Spinal cord (tissue), 10 donors: Measurements from ENCODE around the gene B4GALT5. TPM values are rescaled to one million over a fixed set of nuclear protein-coding genes. Genes with fewer than 3 reads are reported as not detected.
"Not testable (repeated sequence)": the region's sequence is repeated elsewhere in the genome, so short reads cannot be mapped to it uniquely, and the experiment has no call there.

Experiments used
- DNase-seq, 6 donors: peaks; one replicate each; pipeline versions ENCODE4 v3.0.0 to v3.0.0-alpha.2; 2013 to 2015; ENCODE audit warnings: low spot score in 6 of 6, low read depth in 4 of 6
- H3K27ac ChIP-seq: one replicate; pipeline ENCODE4 v1.5.1; 2013; ENCODE audit warnings: low read depth, low read length, control low read depth
- H3K27me3 ChIP-seq: one replicate; pipeline ENCODE4 v1.6.1; 2013; ENCODE audit warnings: low read length; ENCODE audit not compliant: control insufficient read depth, insufficient read depth
- H3K36me3 ChIP-seq: one replicate; pipeline ENCODE4 v1.6.1; 2013; ENCODE audit warnings: low read length; ENCODE audit not compliant: control insufficient read depth, insufficient read depth
- H3K4me1 ChIP-seq: one replicate; pipeline ENCODE4 v1.6.1; 2013; ENCODE audit warnings: low read length; ENCODE audit not compliant: control insufficient read depth, insufficient read depth
- H3K4me3 ChIP-seq: one replicate; pipeline ENCODE4 v1.5.1; 2013; ENCODE audit warnings: low read depth, low read length, control low read depth
- H3K9me3 ChIP-seq: one replicate; pipeline ENCODE4 v1.6.1; 2013; ENCODE audit warnings: low read length; ENCODE audit not compliant: control insufficient read depth, insufficient read depth
- WGBS: methylation state at CpG from one replicate; pipeline ENCODE4 v1.1.5; 2013; ENCODE audit warnings: missing lambda C conversion rate; ENCODE audit not compliant: insufficient coverage; 5-methylcytosine and 5-hydroxymethylcytosine counted together
- polyA plus RNA-seq, 2 donors: library from polyadenylated mRNA; unstranded; fragments of 120-200 nt; gene quantifications; one replicate each; pipeline ENCODE4 v1.2.1, GENCODE V29; 2013; ENCODE audit not compliant: insufficient read length in 2 of 2
- total RNA-seq, 2 donors: library from RNA; depleted of rRNA in 1 of 2; stranded (reverse); fragments of 120-200 nt in 1 of 2; fragments of >200 nt in 1 of 2; gene quantifications; one replicate each; pipeline versions ENCODE4 v1.2.3 to v1.2.4, GENCODE V29; 2013 to 2014
- donor health status: healthy.

B4GALT5 gene
- total and polyA plus RNA-seq, 4 donors: 29.6 to 67.9 (median 58.1) TPM

- WGBS: 58% methylated on average over 5 of the region's 10 CpGs
- no peak overlapping the region for H3K4me3 ChIP-seq
- peaks cover 11% of the 10 kb centered on the region for H3K4me1 ChIP-seq
- no peaks in the 10 kb centered on the region for H3K27me3 ChIP-seq
- peaks cover 13% of the 10 kb centered on the region for H3K36me3 ChIP-seq
- no peak overlapping the region for H3K27ac ChIP-seq
- no peak for DNase-seq
- H3K9me3 ChIP-seq: no peaks in the 10 kb centered on the region
These were observed 83.2 kb downstream of the B4GALT5 start for GRCh38 chr20:49630396-49630951.

GRCh38 chr20:49629606-49630005 is 84.1 kb downstream of the B4GALT5 start:
- Histone ChIP-seq H3K27me3 (no peaks in the 10 kb centered on the region), H3K4me3 (no peak overlapping the region), H3K36me3 (peaks cover 10% of the 10 kb centered on the region), H3K9me3 (no peaks in the 10 kb centered on the region), H3K4me1 (peaks cover 3% of the 10 kb centered on the region), H3K27ac (no peak overlapping the region)
- no peak for DNase-seq
- no CpG with 5 or more reads among the region's 1 CpG for WGBS

- not testable (repeated sequence) for H3K9me3 ChIP-seq, H3K27ac ChIP-seq, DNase-seq, H3K27me3 ChIP-seq, H3K4me3 ChIP-seq, H3K4me1 ChIP-seq, H3K36me3 ChIP-seq
- WGBS: no CpG with 5 or more reads among the region's 3 CpGs
These were observed 85.4 kb downstream of the B4GALT5 start for GRCh38 chr20:49628280-49628679.

- no peak overlapping the region for H3K4me3 ChIP-seq
- H3K4me1 ChIP-seq: no peaks in the 10 kb centered on the region
- no peaks in the 10 kb centered on the region for H3K9me3 ChIP-seq
- 93% methylated on average over 6 of the region's 6 CpGs for WGBS
- no peak for DNase-seq
- no peak overlapping the region for H3K27ac ChIP-seq
- H3K27me3 ChIP-seq: no peaks in the 10 kb centered on the region
- H3K36me3 ChIP-seq: peaks cover 6% of the 10 kb centered on the region
These were observed 86.3 kb downstream of the B4GALT5 start for GRCh38 chr20:49627329-49627761.

- H3K27ac ChIP-seq, DNase-seq, H3K36me3 ChIP-seq, H3K4me3 ChIP-seq, H3K9me3 ChIP-seq, H3K4me1 ChIP-seq, H3K27me3 ChIP-seq: not testable (repeated sequence)
- 94% methylated on average over 3 of the region's 10 CpGs for WGBS
These were observed 88.7 kb downstream of the B4GALT5 start for GRCh38 chr20:49624988-49625387.

GRCh38 chr20:49624317-49624716 is 89.4 kb downstream of the B4GALT5 start:
- DNase-seq: no peak
- no peaks in the 10 kb centered on the region for H3K36me3 ChIP-seq
- no peak overlapping the region for H3K27ac ChIP-seq
- 78% methylated on average over 6 of the region's 6 CpGs for WGBS
- no peak overlapping the region for H3K4me3 ChIP-seq
- peaks cover 6% of the 10 kb centered on the region for H3K4me1 ChIP-seq
- no peaks in the 10 kb centered on the region for H3K27me3 ChIP-seq
- peaks cover 2% of the 10 kb centered on the region for H3K9me3 ChIP-seq

GRCh38 chr20:49622243-49622642 is 91.4 kb downstream of the B4GALT5 start:
- no peaks in the 10 kb centered on the region for H3K27me3 ChIP-seq
- DNase-seq: no peak
- no CpG with 5 or more reads among the region's 1 CpG for WGBS
- no peaks in the 10 kb centered on the region for H3K36me3 ChIP-seq
- peaks cover 6% of the 10 kb centered on the region for H3K4me1 ChIP-seq
- H3K4me3 ChIP-seq: no peak overlapping the region
- H3K27ac ChIP-seq: no peak overlapping the region
- peaks cover 2% of the 10 kb centered on the region for H3K9me3 ChIP-seq

- H3K36me3 ChIP-seq: no peaks in the 10 kb centered on the region
- H3K4me3 ChIP-seq: no peak overlapping the region
- no peak for DNase-seq
- no peaks in the 10 kb centered on the region for H3K27me3 ChIP-seq
- peaks cover 2% of the 10 kb centered on the region for H3K9me3 ChIP-seq
- peaks cover 6% of the 10 kb centered on the region for H3K4me1 ChIP-seq
- 75% methylated on average over 11 of the region's 12 CpGs for WGBS
- H3K27ac ChIP-seq: no peak overlapping the region
These were observed 93.1 kb downstream of the B4GALT5 start for GRCh38 chr20:49620364-49621240.

GRCh38 chr20:49619113-49620048 is 94.3 kb downstream of the B4GALT5 start:
- Histone ChIP-seq H3K9me3 (peaks cover 2% of the 10 kb centered on the region), H3K27me3 (no peaks in the 10 kb centered on the region), H3K36me3 (no peaks in the 10 kb centered on the region), H3K4me3 (no peak overlapping the region), H3K4me1 (peaks cover 6% of the 10 kb centered on the region), H3K27ac (no peak overlapping the region)
- 95% methylated on average over 4 of the region's 4 CpGs for WGBS
- DNase-seq: no peak
